ENCODE measurements around the gene ESYT2. TPM values are rescaled to one million over a fixed set of nuclear protein-coding genes. Genes with fewer than 3 reads are reported as not detected.
A peak's percentile ranks its signal among the peaks of the same experiment; 100 is the strongest.

Gene ESYT2
- total and polyA plus RNA-seq, 9 of the 15 experiments (the other 6 are each of a cell fraction or from before 2014, with no cell fraction given), result 5.8 to 86.9 (median 64.7) TPM

DNA sequence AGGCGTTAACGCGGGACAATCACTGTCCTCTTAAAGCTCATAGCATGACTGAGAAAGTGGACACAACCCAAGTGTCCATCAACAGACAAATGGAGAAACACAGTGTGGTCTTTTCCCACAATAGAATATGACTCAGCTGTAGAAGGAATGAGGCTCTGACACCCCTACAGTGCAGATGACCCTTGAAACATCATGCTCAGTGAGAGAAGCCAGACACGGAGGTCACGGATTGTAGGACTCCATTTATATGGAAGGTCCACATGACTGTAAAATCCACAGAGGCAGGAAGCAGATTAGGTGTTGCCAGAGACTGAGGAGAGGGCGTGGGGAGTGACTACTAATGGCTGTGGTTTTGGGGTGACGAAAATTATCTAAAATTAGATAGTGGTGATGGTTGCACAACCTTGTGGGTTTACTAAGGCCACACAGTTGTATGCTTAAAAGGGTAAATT is 118.6 kb downstream of the ESYT2 start (continued):
- TF ChIP-seq HNRNPUL1 (IDR thresholded peaks at IDR 0.05; ENCODE audit: low read length) (no peak), ZEB2 (IDR thresholded peaks at IDR 0.05) (no peak), DPF2 (IDR thresholded peaks at IDR 0.05) (peak; percentile 47), ZNF583 (CRISPR knock-in tag; IDR thresholded peaks at IDR 0.05) (no peak), ESRRA (IDR thresholded peaks at IDR 0.05; ENCODE audit: borderline replicate concordance, low read depth) (peak; percentile 85; the same call in 1 of the 2 replicates), ATF7 (IDR thresholded peaks at IDR 0.05) (peak; percentile 56; the same call in 1 of the 2 replicates), NELFE (IDR thresholded peaks at IDR 0.05; ENCODE audit: insufficient read depth, insufficient read length) (no peak), CC2D1A (IDR thresholded peaks at IDR 0.05) (no peak), NEUROD1 (IDR thresholded peaks at IDR 0.05; ENCODE audit: borderline replicate concordance, low read depth, low read length, partially characterized antibody) (no peak), THRAP3 (IDR thresholded peaks at IDR 0.05; ENCODE audit: borderline replicate concordance) (no peak), GTF2F1 (IDR thresholded peaks at IDR 0.05; ENCODE audit: low read depth, low read length) (no peak)
- TF ChIP-seq, protein P1, sequence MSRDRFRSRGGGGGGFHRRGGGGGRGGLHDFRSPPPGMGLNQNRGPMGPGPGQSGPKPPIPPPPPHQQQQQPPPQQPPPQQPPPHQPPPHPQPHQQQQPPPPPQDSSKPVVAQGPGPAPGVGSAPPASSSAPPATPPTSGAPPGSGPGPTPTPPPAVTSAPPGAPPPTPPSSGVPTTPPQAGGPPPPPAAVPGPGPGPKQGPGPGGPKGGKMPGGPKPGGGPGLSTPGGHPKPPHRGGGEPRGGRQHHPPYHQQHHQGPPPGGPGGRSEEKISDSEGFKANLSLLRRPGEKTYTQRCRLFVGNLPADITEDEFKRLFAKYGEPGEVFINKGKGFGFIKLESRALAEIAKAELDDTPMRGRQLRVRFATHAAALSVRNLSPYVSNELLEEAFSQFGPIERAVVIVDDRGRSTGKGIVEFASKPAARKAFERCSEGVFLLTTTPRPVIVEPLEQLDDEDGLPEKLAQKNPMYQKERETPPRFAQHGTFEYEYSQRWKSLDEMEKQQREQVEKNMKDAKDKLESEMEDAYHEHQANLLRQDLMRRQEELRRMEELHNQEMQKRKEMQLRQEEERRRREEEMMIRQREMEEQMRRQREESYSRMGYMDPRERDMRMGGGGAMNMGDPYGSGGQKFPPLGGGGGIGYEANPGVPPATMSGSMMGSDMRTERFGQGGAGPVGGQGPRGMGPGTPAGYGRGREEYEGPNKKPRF (IDR thresholded peaks at IDR 0.05; ENCODE audit: low read depth, low read length), result no peak
- TF ChIP-seq, protein P2, sequence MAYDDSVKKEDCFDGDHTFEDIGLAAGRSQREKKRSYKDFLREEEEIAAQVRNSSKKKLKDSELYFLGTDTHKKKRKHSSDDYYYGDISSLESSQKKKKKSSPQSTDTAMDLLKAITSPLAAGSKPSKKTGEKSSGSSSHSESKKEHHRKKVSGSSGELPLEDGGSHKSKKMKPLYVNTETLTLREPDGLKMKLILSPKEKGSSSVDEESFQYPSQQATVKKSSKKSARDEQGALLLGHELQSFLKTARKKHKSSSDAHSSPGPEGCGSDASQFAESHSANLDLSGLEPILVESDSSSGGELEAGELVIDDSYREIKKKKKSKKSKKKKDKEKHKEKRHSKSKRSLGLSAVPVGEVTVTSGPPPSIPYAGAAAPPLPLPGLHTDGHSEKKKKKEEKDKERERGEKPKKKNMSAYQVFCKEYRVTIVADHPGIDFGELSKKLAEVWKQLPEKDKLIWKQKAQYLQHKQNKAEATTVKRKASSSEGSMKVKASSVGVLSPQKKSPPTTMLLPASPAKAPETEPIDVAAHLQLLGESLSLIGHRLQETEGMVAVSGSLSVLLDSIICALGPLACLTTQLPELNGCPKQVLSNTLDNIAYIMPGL (CRISPR knock-in tag; IDR thresholded peaks at IDR 0.05), result no peak
- TF ChIP-seq, protein P3, sequence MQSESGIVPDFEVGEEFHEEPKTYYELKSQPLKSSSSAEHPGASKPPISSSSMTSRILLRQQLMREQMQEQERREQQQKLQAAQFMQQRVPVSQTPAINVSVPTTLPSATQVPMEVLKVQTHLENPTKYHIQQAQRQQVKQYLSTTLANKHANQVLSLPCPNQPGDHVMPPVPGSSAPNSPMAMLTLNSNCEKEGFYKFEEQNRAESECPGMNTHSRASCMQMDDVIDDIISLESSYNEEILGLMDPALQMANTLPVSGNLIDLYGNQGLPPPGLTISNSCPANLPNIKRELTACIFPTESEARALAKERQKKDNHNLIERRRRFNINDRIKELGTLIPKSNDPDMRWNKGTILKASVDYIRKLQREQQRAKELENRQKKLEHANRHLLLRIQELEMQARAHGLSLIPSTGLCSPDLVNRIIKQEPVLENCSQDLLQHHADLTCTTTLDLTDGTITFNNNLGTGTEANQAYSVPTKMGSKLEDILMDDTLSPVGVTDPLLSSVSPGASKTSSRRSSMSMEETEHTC (IDR thresholded peaks at IDR 0.05), result no peak
- TF ChIP-seq, protein P4, sequence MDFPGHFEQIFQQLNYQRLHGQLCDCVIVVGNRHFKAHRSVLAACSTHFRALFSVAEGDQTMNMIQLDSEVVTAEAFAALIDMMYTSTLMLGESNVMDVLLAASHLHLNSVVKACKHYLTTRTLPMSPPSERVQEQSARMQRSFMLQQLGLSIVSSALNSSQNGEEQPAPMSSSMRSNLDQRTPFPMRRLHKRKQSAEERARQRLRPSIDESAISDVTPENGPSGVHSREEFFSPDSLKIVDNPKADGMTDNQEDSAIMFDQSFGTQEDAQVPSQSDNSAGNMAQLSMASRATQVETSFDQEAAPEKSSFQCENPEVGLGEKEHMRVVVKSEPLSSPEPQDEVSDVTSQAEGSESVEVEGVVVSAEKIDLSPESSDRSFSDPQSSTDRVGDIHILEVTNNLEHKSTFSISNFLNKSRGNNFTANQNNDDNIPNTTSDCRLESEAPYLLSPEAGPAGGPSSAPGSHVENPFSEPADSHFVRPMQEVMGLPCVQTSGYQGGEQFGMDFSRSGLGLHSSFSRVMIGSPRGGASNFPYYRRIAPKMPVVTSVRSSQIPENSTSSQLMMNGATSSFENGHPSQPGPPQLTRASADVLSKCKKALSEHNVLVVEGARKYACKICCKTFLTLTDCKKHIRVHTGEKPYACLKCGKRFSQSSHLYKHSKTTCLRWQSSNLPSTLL (IDR thresholded peaks at IDR 0.05), result no peak
- TF ChIP-seq, protein P5, sequence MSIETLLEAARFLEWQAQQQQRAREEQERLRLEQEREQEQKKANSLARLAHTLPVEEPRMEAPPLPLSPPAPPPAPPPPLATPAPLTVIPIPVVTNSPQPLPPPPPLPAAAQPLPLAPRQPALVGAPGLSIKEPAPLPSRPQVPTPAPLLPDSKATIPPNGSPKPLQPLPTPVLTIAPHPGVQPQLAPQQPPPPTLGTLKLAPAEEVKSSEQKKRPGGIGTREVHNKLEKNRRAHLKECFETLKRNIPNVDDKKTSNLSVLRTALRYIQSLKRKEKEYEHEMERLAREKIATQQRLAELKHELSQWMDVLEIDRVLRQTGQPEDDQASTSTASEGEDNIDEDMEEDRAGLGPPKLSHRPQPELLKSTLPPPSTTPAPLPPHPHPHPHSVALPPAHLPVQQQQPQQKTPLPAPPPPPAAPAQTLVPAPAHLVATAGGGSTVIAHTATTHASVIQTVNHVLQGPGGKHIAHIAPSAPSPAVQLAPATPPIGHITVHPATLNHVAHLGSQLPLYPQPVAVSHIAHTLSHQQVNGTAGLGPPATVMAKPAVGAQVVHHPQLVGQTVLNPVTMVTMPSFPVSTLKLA (conservative IDR thresholded peaks at IDR 0.05), result 0 out of 4 replicates have a peak, but pooled peaks of 1 of the 2 experiments have one; percentile 20
- TF ChIP-seq, protein P6, sequence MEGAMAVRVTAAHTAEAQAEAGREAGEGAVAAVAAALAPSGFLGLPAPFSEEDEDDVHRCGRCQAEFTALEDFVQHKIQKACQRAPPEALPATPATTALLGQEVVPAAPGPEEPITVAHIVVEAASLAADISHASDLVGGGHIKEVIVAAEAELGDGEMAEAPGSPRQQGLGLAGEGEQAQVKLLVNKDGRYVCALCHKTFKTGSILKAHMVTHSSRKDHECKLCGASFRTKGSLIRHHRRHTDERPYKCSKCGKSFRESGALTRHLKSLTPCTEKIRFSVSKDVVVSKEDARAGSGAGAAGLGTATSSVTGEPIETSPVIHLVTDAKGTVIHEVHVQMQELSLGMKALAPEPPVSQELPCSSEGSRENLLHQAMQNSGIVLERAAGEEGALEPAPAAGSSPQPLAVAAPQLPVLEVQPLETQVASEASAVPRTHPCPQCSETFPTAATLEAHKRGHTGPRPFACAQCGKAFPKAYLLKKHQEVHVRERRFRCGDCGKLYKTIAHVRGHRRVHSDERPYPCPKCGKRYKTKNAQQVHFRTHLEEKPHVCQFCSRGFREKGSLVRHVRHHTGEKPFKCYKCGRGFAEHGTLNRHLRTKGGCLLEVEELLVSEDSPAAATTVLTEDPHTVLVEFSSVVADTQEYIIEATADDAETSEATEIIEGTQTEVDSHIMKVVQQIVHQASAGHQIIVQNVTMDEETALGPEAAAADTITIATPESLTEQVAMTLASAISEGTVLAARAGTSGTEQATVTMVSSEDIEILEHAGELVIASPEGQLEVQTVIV (CRISPR knock-in tag; IDR thresholded peaks at IDR 0.05; ENCODE audit: borderline replicate concordance), result no peak

Data from K562 (cell line).